GM18520 (cell line): ENCODE measurements around the gene AFDN.
"Not testable (repeated sequence)": the region's sequence is repeated elsewhere in the genome, so short reads cannot be mapped to it uniquely, and the experiment has no call there.

ENCODE experiments used
- ATAC-seq: cut with Tn5 transposase; IDR thresholded peaks from one replicate; pipeline ENCODE4 v1.9.1; 2021; ENCODE audit not compliant: unreplicated experiment

The AFDN gene

GRCh38 chr6:167990016-167990945, 163.6 kb downstream of the AFDN start:
- no peak for ATAC-seq

GRCh38 chr6:167993169-167993568, 166.5 kb downstream of the AFDN start:
- ATAC-seq: no peak

- ATAC-seq: no peak
Observed at GRCh38 chr6:167993831-167994230, 167.1 kb downstream of the AFDN start.

- no peak for ATAC-seq
Observed at GRCh38 chr6:167995302-167995701, 168.6 kb downstream of the AFDN start.

- ATAC-seq: no peak
Observed at GRCh38 chr6:167995731-167996151, 169.0 kb downstream of the AFDN start.

GRCh38 chr6:167996424-167997199, 169.9 kb downstream of the AFDN start:
- ATAC-seq: no peak

GRCh38 chr6:167997642-167998041, 170.9 kb downstream of the AFDN start, which contains the start of gene KIF25:
KIF25 (plus strand) TSS chr6:167997671; CDS start chr6:168029586, 31,915 bp downstream.
- no peak for ATAC-seq

- ATAC-seq: no peak
Observed at GRCh38 chr6:167998215-167998614, 171.5 kb downstream of the AFDN start.

GRCh38 chr6:168000198-168001028, 173.7 kb downstream of the AFDN start:
- no peak for ATAC-seq

- no peak for ATAC-seq
Observed at GRCh38 chr6:168001029-168001332, 174.3 kb downstream of the AFDN start.

GRCh38 chr6:168001514-168001913, 174.8 kb downstream of the AFDN start:
- ATAC-seq: not testable (repeated sequence)

- ATAC-seq: no peak
Observed at GRCh38 chr6:168002804-168003203, 176.1 kb downstream of the AFDN start.

GRCh38 chr6:168004023-168004422, 177.3 kb downstream of the AFDN start:
- ATAC-seq: no peak

GRCh38 chr6:168004945-168005344, 178.2 kb downstream of the AFDN start:
- ATAC-seq: no peak

- no peak for ATAC-seq
Observed at GRCh38 chr6:168005796-168006195, 179.1 kb downstream of the AFDN start.

GRCh38 chr6:168007592-168008338, 181.1 kb downstream of the AFDN start:
- no peak for ATAC-seq

GRCh38 chr6:168009331-168009730, 182.6 kb downstream of the AFDN start:
- ATAC-seq: no peak

GRCh38 chr6:168011291-168011690, 184.6 kb downstream of the AFDN start:
- no peak for ATAC-seq

GRCh38 chr6:168012431-168013249, 185.9 kb downstream of the AFDN start:
- ATAC-seq: no peak
